Thoracic aorta (tissue), 2 donors: ENCODE results near the gene IER3. TPM values are rescaled to one million over a fixed set of nuclear protein-coding genes. Genes with fewer than 3 reads are reported as not detected.
"Not testable (repeated sequence)": the region's sequence is repeated elsewhere in the genome, so short reads cannot be mapped to it uniquely, and the experiment has no call there.

ENCODE experiments used
- ATAC-seq: fragments of 150-250 bp; one replicate; pipeline ENCODE4 v1.8.0; 2017; ENCODE audit warnings: low read depth; ENCODE audit not compliant: insufficient number of reproducible peaks, low FRiP score
- DNase-seq: peaks from one replicate; pipeline ENCODE4 v3.0.0-alpha.2; 2020; ENCODE audit warnings: low spot score
- H3K27ac ChIP-seq, 2 donors: fragments of 200-600 bp; sonication (generic); 1 replicate in 1 of 2; 2 replicates in 1 of 2; pipeline ENCODE4 v1.5.1; 2016; ENCODE audit warnings: mild to moderate bottlenecking in 2 of 2, moderate library complexity in 2 of 2
- H3K27me3 ChIP-seq: fragments of 200-600 bp; sonication (generic); replicated peaks from 2 replicates; pipeline ENCODE4 v1.6.0; 2016; ENCODE audit warnings: mild to moderate bottlenecking; ENCODE audit not compliant: insufficient read depth
- H3K36me3 ChIP-seq: fragments of 200-600 bp; sonication (generic); one replicate; pipeline ENCODE4 v1.5.1; 2016
- H3K4me1 ChIP-seq, 2 donors: fragments of 200-600 bp; sonication (generic); 1 replicate in 1 of 2; 2 replicates in 1 of 2; pipeline versions ENCODE4 v1.5.1 to v1.6.0; 2016; ENCODE audit warnings: low read depth in 2 of 2, mild to moderate bottlenecking in 1 of 2; ENCODE audit not compliant: control insufficient read depth in 1 of 2
- H3K4me3 ChIP-seq: fragments of 200-600 bp; sonication (generic); 2 replicates; pipeline ENCODE4 v1.5.1; 2016; ENCODE audit warnings: mild to moderate bottlenecking
- H3K9me3 ChIP-seq: fragments of 200-600 bp; sonication (generic); 2 replicates; pipeline ENCODE4 v1.5.1; 2016
- CTCF ChIP-seq: fragments of 200-600 bp; sonication (generic); IDR thresholded peaks from one replicate; pipeline ENCODE4 v1.5.1; 2019; ENCODE audit warnings: antibody characterized with exemption
- total RNA-seq, 2 donors: library from RNA; depleted of rRNA; stranded (reverse); fragments of >200 nt; gene quantifications; one replicate each; pipeline versions ENCODE4 v1.1.0 to v1.2.3, GENCODE V29; 2016

IER3 gene
- total RNA-seq, 2 donors from 2014 or later, result 43.5 to 43.8 TPM

- ATAC-seq, result no peak
- no peaks in the 10 kb centered on the region for H3K36me3 ChIP-seq
- H3K27ac ChIP-seq, result no peak overlapping the region
These were observed 23.6 kb upstream of the IER3 start for GRCh38 chr6:30767944-30768301.

GRCh38 chr6:30767158-30767943, 23.0 kb upstream of the IER3 start:
- no peaks in the 10 kb centered on the region for H3K9me3 ChIP-seq
- H3K36me3 ChIP-seq, result no peaks in the 10 kb centered on the region
- H3K4me3 ChIP-seq, result no peak overlapping the region
- TF ChIP-seq CTCF, result no peak
- H3K4me1 ChIP-seq, result peaks cover 12 to 27% of the 10 kb centered on the region in 2 donors
- DNase-seq (no peak), ATAC-seq (no peak)
- no peaks in the 10 kb centered on the region for H3K27me3 ChIP-seq
- H3K27ac ChIP-seq, result no peak overlapping the region

More at GRCh38 chr6:30767944-30768301, 23.6 kb upstream of the IER3 start:
- no peak for TF ChIP-seq CTCF
- H3K9me3 ChIP-seq, result no peaks in the 10 kb centered on the region
- H3K27me3 ChIP-seq, result no peaks in the 10 kb centered on the region
- no peak for DNase-seq
- H3K4me1 ChIP-seq, result peaks cover 12 to 27% of the 10 kb centered on the region in 2 donors
- no peak overlapping the region for H3K4me3 ChIP-seq

GRCh38 chr6:30766461-30767157, 22.3 kb upstream of the IER3 start:
- DNase-seq, result no peak
- H3K4me1 ChIP-seq, result peaks cover 12 to 27% of the 10 kb centered on the region in 2 donors
- no peak for ATAC-seq
- no peak overlapping the region for H3K27ac ChIP-seq
- no peaks in the 10 kb centered on the region for H3K36me3 ChIP-seq
- no peak overlapping the region for H3K4me3 ChIP-seq
- no peak for TF ChIP-seq CTCF
- no peaks in the 10 kb centered on the region for H3K27me3 ChIP-seq
- no peaks in the 10 kb centered on the region for H3K9me3 ChIP-seq

DNA sequence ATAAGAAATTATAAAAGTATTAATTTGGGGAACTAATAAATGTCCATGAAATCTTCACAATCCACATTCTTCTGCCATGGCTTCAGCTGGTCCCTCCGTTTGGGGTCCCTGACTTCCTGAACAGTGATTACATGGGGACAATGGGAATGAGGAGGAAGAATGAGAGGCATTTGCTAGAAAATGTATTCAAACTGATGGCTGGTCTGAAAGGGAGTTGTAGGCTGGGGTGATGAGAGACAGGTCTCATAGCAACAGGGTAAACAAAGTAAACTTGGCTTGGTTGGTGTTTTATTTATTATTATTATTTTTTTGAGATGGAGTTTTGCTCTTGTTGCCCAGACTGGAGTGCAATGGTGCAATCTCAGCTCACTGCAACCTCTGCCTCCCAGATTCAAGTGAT, 21.1 kb upstream of the IER3 start:
- not testable (repeated sequence) for H3K27ac ChIP-seq, H3K36me3 ChIP-seq, H3K4me3 ChIP-seq, H3K9me3 ChIP-seq, H3K27me3 ChIP-seq, DNase-seq, ATAC-seq
- peaks cover 12 to 34% of the 10 kb centered on the region in 2 donors for H3K4me1 ChIP-seq

GRCh38 chr6:30764490-30765043, 20.2 kb upstream of the IER3 start:
- not testable (repeated sequence) for H3K4me3 ChIP-seq, H3K27me3 ChIP-seq, H3K9me3 ChIP-seq, DNase-seq, ATAC-seq, H3K36me3 ChIP-seq, H3K27ac ChIP-seq
- H3K4me1 ChIP-seq, result peaks cover 13 to 36% of the 10 kb centered on the region in 2 donors
